GM19395 (cell line): ENCODE results near the gene UTY.
"Not testable (repeated sequence)": the region's sequence is repeated elsewhere in the genome, so short reads cannot be mapped to it uniquely, and the experiment has no call there.

ENCODE experiments used
- ATAC-seq: cut with Tn5 transposase; IDR thresholded peaks from one replicate; pipeline ENCODE4 v1.9.1; 2021; ENCODE audit warnings: mild to moderate bottlenecking, moderate library complexity; ENCODE audit not compliant: unreplicated experiment

The UTY gene

DNA sequence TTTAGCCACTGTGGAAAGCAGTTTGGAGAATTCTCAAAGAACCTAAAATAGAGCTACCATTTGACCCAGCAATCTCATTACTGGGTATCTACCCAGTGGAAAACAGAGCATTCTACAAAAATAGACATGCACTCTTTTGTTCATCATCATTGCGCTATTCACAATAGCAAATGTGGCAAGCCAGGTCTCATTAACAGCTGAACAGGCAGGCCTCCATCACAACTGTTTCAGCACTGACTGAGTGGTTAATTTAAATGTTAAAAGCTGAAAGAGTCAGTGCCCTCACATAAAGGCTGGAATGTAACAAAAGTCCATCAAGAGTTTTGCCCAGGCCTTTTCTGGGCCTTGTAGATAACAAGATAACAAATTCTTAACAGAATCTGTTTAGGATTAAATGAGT, 166.9 kb downstream of the UTY start:
- ATAC-seq: no peak

DNA sequence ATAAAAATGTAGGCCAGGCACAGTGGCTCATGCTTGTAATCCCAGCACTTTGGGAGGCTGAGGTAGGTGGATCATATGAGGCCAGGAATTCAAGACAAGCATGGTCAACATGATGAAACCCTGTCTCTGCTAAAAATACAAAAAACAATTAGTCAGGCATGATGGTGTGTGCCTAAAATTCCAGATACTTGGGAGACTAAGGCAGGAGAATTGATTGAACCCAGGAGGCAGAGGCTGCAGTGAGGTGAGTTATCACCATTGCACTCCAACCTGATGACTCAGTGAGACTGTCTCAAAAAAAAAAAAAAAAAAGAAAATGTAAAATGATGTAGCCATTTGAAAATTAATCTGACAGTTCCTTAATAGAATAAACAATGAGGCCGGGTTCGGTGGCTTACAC, 171.9 kb downstream of the UTY start:
- ATAC-seq: no peak

DNA sequence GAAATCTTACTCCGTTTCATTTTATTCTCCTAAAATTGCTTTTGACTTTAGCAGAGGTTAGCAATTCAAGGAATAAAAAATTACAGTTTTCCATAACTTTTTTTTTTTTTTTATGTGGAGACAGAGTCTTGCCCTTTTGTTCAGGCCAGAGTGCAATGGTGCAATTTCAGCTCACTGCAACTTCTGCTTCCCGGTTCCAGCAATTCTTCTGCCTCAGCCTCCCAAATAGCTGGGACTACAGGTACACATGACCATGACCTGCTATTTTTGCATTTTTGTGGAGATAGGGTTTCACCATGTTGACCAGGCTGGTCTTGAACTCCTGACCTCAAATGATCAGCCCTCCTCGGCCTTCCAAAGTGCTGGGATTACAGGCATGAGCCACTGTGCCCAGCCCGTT, 179.0 kb downstream of the UTY start:
- no peak for ATAC-seq

DNA sequence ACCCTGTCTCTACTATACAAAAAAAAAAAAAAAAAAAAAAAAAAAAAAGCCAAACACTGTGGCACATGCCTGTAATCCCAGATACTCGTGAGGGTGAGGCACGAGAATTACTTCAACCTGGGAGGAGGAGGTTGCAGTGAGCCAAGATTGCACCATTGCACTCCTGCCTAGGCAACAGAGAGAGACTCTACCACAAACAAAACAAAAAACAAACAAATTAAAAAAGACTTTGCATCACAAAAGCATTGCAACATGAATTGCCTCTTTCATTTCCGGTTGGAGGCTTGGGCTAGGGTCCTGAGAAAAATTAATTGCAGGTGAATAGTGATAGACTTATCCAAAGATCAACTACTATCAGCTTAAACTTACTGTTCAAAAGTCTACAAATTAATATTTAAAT, 180.4 kb downstream of the UTY start:
- no peak for ATAC-seq

DNA sequence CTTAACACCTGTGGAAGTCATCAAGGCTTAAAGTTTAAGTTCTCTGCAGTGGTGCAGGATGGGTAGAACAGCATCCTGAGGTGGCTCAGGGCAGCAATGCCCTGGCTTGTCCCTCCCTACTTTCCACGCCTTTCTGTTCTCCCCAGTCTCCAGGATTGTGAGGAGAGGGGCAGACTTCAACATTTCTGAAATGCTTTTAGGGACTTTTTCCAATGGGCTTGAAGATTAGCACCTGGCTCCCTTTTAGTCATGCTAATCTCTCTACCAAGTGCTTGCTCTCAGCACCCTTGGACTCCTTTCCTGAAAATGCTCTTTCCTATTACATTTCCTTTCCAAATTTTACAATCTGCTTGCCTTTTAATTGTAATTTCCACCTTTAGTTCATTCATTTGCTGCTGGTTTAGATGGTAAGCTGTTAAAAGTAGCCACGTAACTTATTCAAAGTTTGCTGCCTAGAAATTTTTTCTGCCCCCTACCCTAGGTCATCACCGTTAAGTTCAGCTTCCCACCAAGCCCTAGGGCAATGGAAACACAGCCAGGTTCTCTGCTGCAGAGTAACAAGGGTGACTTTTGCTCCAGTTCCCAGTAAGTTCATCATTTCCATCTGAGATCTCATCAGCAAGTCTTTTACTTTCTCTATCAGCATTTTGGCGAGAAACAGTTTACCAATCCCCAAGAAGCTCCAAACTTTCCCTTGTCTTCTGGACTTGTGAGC, 183.5 kb downstream of the UTY start:
- no peak for ATAC-seq

DNA sequence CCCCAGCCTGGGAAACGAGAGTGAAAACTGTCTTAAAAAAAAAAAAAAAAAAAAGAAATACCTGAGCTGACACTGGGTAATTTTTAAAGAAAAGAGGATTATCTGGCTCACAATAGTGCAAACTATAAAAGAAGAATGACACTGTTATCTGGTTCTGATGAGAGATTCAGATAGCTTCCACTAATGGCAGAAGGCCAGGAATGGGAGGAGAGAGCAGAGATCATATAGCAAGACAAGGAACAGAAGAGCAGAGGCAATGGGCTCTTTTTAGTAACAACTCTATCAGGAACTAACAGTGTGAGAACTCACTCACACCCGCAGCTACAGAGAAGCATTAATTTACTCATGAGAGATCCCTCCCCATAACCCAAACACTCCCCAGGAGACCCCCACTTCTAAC, 184.8 kb downstream of the UTY start:
- ATAC-seq: no peak

DNA sequence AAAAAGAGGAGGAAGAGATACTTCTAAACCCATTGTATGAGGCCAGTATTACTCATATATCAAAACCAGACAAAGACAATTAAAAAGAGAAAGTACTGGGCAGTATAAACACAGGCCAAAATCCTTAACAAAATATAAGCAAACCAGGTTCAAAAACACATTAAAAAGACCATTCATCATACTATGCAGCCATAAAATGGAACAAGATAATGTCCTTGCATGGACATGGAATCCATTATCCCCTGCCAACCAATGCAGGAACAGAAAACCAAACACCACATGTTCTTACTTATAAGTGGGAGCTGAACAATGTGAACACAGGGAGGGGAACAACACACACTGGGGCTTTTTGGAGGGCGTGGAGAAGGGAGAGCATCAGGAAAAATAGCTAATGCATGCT, 188.6 kb downstream of the UTY start:
- ATAC-seq: no peak

DNA sequence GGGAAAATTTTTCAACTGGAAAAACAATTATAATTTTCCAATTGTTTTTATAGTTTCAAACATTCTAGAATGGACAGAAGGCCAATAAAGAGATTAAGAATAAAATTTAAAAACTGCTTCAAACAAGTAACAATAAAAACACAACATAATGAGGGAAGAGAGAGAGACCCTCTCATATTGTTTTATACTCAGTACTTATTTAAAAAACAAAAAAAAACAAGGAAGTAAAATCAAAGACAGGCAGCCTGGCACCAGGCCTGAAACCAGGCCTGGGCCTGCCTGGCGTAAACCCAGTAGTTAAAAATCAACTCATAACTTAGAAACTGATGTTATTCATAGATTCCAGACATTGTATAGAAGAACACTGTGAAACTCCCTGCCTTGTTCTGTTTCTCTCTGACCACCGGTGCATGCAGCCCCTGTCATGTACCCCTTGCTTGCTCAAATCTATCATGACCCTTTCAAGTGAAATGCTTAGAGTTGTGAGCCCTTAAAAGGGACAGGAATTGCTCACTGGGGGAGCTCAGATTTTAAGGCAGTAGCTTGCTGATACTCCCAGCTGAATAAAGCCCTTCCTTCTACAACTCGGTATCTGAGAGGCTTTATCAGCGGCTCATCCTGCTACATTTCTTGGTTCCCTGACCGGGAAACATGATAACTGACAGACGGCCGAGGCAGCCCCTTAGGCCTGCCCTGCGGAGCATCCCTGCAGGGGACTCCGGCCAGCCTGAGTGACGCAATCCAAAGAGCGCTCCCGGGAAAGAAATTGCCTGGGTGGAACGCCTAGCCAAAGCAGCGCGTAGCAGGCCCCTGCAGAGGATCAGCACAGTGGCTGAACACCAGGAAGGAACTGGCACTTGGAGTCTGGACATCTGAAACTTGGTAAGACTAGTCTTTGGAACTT, 197.4 kb downstream of the UTY start:
- not testable (repeated sequence) for ATAC-seq

DNA sequence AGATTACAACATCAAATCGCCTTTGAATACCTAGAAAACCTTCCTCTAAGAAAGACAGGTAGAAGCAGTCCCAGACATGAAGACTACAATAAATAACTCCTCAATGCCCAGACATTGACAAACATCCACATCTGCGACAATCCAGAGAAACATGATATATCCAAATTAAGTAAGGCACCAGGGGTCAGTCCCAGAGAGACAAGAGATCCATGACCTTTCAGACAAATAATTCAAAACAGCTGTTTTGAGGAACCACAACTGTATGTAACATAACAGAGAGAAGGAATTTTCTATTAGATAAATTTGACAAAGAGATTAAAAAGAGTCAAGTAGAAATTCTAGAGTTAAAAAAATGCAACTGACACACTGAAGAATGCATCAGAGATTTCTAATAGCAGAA, 200.3 kb downstream of the UTY start:
- ATAC-seq: no peak

DNA sequence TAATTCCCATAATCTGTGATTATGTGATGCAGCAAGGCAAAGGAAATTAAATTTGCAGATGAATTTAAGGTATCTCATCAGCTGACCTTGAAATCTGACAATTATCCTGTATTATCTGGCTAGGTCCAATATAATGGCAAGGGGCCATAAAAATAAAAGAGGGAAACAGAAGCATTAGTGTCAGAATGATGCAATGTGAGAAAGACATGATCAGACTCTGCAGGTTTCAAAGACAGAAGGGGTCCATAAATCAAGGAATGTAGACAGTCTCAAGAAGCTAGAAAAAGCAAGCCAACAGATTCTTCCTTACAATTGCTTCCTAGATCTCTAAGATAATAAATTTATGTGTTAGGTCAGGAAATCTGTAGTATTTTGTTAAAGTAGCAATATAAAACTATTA, 208.1 kb downstream of the UTY start:
- ATAC-seq: no peak

DNA sequence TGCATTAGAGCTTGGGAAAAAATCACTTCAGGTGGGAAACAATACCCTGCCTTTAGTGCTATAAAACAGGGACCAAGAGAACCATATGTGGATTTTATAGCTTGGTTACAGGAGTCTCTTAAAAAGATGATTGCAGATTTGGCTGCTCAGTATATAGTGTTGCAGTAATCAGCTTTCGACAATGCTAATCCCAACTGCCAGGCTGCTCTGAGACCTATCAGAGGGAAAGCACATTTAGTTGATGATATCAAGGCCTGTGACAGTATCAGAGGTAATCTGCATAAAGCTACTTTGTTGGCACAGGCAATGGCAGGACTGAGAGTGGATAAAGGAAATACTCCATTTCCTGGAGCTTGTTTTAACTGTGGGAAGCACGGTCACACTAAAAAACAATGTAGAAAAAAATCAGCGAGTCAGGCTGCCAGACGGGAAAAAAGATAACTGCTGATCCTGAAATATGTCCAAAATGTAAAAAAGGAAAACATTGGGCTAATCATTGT, 225.8 kb downstream of the UTY start:
- ATAC-seq: not testable (repeated sequence)

DNA sequence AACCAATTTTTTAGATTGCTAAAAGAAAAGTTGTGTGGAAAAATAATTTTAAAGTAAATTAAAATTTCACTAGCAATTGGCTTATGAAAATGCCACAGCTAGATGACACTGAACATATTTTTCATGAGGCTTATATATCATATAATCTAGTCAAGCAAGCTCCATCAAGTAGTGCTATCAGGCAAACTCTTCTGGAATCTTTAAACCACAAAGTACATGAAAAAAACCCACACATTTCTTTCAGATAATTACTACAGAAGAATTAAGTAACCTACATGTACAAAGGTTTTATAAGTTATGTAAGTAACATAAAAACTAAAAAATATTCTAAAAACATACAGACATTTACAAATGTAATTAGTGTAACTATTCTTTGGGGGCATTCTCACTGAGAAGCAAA, 229.4 kb downstream of the UTY start:
- ATAC-seq: no peak

DNA sequence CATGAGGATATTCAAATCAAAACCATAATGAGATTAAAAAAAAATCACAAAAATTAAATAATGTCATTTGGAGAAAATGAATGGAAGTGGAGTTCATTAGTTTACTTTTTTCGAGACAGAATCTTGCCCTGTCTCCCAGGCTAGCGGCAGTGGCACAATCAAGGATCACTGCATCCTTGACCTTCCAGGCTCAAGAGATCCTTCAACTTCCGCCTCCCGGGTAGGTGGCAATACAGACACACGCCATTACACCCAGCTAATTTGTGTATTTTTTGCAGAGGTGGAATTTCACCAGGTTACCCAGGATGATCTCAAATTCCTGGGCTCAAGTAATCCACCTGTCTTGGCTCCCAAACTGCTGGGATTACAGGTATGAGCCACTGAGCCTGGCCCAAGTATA, 236.1 kb downstream of the UTY start:
- no peak for ATAC-seq

DNA sequence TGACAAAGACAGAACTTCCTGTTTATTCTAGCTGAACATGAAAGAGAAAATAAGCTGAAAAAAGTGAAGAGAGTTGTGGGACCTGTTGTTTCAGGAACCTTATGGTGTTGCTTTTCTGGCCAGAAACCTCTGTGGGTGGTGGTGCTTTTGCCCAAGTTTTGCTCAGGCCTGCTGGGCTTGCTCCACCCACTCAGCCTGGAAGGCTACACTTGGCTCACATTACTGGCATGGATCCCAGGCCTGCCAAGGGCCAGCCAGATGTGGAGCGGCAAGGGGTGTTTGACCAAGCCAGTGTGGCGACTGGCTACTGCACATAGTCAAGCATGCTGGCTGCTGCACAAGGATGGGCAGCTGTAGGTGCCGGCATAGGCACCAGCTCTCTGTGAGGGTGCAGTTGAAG, 245.9 kb downstream of the UTY start:
- ATAC-seq: no peak

DNA sequence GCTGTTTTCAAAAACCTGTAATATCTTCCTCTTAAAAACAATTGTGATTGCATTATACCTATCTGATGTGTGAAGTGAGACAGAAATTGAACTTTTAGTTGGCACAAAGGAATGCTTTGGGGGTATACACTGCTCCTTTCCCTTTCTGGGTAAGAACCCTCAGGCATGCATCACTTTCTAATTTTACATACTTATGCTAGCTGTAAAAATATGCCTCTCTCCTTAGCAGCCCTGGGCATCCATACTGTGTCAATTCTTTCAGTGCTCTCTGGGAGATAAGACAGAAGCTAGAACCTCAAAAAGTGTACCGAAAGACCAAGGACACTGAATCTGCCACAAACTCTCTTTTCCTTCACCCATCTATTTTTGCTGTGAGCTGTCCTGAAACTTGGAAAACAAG, 246.7 kb downstream of the UTY start:
- no peak for ATAC-seq

DNA sequence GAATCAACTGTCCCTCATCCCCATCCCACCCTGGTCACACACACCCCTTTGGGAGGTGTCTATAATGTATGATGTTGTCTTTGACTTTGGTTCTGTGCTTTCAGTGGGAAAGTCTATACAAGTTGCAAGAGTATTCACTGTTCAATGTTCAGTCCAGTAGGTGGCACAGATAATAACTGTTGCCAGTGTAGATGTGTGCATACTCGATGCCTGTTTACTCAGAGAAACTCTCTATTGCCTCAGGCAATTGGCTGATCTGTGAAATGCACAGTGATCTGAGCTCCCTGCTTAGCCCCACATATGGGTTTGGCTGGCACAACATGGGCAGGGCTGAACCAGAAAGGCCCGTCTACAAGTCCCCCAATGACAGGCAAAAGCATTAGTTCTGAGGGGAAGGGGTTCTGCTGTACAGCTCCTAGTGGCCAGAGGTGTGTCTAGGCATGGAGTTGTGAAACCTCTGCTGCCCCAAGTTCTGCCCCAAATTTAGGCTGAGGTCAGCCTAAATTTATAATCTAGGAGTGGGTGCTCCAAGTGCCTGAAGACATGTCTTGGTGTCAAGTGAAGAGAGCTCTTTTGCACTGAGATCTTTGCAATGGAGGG, 252.4 kb downstream of the UTY start:
- ATAC-seq: no peak

DNA sequence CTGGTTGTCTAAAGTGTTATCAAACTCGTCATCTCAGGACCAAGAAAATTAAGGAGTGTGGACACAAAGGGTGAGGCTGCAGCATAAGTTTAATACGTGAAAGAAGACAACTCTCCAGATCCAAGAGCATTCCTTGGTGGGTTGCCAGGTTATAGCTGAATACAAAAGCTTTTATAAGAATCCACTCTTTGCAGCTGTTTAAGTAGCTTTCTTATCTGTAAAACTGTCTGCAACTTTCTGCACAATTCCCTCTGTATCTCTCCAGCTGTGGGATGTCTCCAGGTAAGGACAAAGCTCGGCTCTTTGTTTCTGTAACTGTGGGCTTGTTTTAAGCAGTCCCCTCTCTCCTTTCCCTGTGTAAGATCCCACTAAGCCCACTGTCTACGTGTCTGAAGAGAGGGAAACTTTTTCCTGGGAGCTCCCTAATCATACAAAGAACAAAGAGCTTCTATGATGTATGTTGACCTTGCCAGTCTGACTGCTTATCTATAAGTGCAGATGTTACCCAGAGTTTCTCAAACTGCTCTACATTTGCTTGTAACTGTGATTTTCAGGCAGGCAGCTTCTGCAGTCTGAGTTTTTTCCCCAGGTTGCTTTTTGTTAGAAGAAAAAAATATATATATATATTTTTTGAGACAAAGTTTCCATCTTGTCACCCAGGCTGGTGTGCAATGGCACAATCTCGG, 268.7 kb downstream of the UTY start:
- ATAC-seq: no peak

DNA sequence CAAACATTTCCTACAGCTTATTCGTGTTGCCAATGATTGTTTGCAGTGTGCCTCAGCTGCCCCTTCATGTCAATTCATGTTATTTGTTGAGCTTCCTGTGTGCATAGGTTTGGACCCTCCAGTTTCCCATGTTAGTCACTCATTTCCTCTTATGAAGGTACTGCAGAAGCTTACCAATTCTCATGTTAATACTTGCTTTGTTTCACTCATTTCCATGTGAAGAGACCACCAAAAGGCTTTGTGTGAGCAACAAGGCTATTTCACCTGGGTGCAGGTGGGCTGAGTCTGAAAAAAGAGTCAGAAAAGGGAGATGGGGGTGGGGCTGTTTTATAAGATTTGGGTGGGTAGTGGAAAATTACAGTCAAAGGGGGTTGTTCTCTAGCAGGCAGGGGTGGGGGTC, 274.6 kb downstream of the UTY start:
- no peak for ATAC-seq
